GM21529 (cell line): Measurements from ENCODE around the gene TNS3.

Experiments
- ATAC-seq: cut with Tn5 transposase; IDR thresholded peaks from one replicate; pipeline ENCODE4 v1.9.1; 2021; ENCODE audit not compliant: unreplicated experiment

TNS3 gene

DNA sequence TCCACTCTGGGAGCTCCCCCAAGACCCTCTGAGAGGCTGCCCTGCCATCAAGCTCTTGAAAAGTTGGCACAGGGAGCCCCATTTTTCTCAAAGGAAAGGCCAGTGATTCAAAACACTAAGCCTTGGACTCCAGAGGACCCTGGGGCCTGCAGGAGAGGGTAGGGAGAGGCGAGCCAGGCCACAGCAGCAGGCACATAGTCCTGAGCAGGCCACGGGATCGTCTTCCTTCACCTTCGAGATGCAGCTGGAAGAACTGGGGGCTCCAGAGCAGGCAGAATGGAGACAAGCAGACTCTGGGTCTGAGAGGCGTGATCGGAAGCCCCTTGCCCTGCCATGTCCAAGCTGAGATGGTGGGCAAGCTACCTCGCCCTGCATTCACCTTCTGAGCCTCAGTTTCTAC is 13.9 kb downstream of the TNS3 start:
- no peak for ATAC-seq

GRCh38 chr7:47565640-47566250 is 16.2 kb downstream of the TNS3 start:
- ATAC-seq, result no peak

DNA sequence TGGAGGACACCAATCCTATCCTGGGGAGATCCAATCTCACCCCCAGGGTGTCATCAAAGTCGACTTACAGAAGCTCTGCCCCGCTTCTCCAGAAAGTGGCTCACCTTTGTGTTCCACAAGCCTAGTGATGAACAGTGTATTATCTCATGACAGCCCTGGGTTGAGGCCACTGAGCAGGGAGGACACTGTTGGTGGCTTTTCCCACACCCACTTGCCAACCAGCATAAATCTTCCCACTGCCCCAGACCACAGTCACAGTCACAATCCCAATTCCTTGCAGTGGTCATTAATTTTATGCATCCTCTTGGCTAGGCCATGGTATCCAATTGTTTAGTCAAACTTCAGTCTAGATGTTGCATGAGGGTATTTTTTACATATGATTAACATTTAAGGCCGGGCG is 18.4 kb downstream of the TNS3 start:
- ATAC-seq, result no peak

DNA sequence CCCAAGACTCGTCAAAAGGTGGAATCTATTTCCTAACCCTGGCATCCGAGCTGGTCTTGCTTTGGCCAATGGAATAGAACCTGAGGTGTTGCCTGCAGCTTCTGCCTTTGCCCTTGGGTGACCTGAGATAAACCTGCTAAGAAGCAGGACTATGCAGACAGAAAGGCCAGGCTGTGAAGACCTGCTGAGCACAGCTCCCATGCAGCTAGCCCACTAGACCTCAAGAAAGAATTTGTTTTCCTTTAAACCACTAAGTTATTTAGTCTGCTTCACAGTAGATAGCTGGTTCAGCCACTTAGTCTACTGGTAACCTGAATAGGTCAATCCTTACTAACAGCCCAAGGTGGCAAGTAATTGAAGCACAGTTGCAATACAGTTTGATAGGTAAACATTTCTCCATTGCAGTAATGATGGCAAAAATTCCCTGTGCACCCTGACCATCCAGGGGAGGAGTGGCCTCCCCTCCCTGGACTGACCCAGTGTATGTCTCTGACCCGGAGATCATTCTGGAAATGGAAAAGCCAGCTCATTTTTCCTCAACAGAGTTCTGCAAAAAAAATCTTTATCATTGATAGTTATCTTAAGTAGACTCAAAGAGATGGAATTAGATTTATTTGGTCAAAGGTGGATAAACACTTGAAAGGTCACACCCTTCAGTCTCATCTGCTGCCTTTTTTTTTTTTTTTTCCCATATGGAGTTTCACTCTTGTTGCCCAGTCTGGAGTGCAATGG is 20.0 kb downstream of the TNS3 start:
- no peak for ATAC-seq

DNA sequence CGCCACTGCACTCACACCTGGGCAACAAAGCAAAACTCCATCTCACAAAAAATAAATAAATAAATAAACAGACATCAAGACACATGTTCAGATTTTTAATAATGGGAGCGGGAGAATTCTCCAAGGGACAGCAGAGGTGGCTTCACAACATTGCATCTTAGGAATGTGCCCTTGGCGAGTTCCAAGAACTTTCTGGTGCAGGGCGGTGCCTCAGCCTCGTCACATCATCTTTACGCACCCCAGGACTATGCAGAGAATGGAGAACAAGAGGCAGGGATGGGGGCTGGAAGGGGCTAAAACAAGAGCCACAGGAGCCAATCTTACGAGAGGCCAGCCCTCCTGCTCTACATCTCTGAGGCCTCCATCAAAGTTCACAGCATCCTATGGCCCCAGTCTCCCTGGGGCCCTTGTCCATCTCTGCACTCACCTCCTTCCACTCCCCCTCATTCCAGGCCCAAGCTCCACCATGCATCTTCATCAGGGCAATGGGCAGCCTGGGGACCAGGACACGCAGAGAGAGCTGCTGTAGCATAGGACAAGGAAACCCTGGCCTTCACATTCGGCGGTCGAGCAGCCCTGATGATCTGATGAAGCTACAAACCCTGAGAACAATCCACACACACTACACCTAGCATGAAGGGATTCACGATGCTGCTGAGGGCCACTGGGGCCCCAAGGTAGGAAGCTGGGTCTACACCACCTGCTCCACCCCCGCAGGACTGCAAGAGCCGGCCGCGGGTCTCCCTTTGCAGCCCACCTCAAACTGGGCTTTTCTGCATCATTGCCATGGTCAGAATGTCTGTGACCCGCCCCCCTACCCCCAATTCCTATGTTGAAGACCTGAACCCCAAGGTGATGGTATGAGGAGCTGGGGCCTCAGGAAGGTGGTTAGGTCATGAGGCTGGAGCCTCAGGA is 22.3 kb downstream of the TNS3 start:
- ATAC-seq, result no peak

GRCh38 chr7:47557694-47558670 is 23.9 kb downstream of the TNS3 start:
- ATAC-seq, result no peak

GRCh38 chr7:47557317-47557693 is 24.6 kb downstream of the TNS3 start:
- ATAC-seq, result no peak

- no peak for ATAC-seq
These were observed 25.3 kb downstream of the TNS3 start for GRCh38 chr7:47556511-47557180.

DNA sequence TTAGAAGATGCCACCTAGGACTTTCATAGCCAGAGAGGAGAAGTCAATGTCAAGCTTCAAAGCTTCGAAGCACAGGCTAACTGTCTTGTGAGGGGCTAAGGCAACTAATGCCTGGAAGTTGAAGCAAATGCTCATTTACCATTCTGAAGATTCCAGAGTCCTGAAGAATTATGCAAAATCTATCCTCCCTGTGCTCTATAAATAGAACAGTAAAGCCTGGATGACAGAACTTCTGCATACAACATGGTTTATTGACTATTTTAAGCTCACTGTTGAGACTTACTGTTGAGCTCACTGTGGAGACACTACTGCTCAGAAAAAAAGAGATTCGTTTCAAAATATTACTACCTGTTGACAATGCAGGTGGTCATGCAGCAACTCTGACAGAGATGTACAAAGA is 28.6 kb downstream of the TNS3 start:
- no peak for ATAC-seq

DNA sequence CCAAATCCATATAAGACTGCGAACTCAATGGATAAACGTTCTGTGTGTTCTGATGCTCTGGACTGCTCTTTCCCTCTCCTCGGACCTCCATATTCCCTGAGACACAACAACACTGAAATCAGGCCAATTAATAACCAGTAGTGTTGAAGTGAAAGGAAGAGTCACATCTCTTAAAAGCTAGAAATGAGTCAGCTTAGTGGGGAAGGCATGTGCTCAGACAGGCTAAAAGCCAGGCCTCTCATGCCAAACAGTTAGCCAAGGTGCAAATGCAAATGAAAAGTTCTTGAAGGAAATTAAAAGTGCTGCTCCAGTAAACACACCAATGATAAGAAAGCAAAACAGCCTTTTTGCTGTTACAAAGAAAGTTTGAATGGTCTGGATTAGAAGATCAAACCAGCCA is 29.3 kb downstream of the TNS3 start:
- ATAC-seq, result peak; percentile 100

- ATAC-seq, result no peak
These were observed 30.1 kb downstream of the TNS3 start for GRCh38 chr7:47551668-47552440.

DNA sequence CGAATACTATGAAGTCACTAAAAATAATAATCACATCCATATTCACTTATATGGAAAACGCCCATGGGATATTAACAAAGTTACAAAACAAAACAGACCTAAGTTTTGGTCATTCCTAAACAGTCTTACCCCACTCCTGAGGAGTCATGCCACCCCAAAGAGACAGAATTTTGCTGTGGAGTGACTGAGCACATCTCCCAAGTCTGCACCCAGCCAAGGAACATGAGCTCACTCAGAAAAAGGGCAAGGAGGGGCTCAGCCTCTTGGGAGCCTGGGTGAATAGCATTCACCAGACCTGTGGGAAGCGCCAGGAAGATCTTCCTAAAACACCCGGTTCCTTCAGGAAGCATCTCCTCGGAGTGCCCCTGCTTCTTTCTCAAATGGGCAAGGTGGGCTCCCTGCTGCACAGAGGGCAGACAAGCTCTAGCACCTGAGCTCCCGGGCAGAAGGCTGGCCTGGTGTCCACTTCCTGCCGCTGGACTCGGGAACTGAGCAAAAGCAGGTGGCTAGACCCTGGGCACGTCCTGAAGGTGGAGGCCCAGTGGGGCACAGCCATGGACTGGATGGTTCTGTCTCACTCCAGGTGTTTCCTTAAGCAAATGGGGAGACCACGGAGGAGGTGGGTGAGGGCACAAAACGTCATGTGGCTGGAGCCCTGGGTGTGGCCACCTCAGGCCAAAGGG is 31.0 kb downstream of the TNS3 start:
- ATAC-seq, result no peak

GRCh38 chr7:47549916-47550315 is 32.0 kb downstream of the TNS3 start:
- no peak for ATAC-seq

DNA sequence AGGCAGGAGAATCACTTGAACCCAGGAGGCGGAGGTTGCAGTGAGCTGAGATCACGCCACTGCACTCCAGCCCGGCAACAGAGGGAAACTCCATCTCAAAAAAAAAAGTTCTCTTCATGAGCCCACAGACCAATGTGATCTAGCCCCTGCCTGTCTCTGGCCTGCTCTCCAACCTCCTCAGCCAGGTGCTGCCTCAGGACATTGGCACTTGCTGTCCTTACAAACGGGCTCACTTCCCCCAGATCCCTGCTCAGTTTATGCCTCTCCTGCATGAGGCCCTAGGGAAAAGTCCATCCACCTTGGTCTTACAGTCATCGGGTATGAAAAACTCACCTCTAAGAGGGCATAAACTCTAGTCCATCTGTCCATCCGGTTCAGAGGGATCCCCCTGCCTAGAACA is 32.5 kb downstream of the TNS3 start:
- no peak for ATAC-seq

GRCh38 chr7:47548546-47548945 is 33.4 kb downstream of the TNS3 start:
- ATAC-seq, result no peak

DNA sequence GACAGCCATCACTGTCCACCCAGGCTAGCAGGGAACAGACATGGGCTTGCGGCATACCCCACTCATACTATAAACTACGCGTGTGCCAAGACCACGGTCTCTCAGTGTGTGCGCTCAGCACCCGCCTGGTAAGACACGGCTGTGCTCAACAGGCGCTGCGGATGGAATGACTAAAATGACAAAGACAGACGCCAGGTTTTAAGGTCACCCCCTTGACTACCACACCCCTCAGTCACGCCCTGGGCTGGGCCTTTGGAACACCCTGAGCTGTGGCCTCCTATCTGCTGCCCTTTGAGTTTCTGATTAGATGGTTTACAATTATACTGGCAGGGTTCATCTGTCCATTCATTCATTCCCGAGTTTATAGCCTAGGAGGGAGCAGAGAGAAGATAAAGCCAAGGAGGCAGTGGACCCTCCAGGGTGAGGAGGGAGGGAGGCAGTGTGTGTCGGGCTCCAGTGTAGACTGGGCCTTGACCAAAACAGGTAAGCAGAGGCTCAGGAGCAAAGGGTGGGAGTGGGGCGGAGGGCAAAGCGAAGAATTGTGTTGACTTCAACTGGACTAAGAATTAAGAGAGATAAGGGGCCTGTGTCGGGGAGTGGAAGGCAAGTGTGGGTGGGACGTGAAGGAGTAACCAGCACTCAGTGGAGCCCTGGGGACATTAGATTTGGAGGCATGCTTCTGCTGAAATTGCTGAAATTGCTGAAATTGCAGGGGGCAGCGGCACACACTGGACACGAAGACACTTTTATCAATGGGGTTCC is 35.0 kb downstream of the TNS3 start:
- ATAC-seq, result no peak

- no peak for ATAC-seq
These were observed 35.7 kb downstream of the TNS3 start for GRCh38 chr7:47546171-47546570.

GRCh38 chr7:47544416-47544815 is 37.5 kb downstream of the TNS3 start:
- no peak for ATAC-seq
